HL-60/S4 (cell line): ENCODE measurements around the gene PLXNA4.

ENCODE experiments used
- in situ Hi-C: fragments of 300-500 bp; cut with MboI; formaldehyde crosslinking; loops from 2 replicates; pipeline ENCODE4 v1.14.3; 2022; ENCODE audit warnings: low sequenced_read_pairs

Gene PLXNA4

GRCh38 chr7:132080967-132081668, 495.2 kb downstream of the PLXNA4 start:
- in situ Hi-C loops = no loop called here

GRCh38 chr7:132080467-132080866, 495.8 kb downstream of the PLXNA4 start:
- in situ Hi-C loops = no loop called here

- in situ Hi-C loops = no loop called here
Observed at GRCh38 chr7:132078891-132079735, 497.2 kb downstream of the PLXNA4 start.

- in situ Hi-C loops = no loop called here
Observed at GRCh38 chr7:132077971-132078685, 498.1 kb downstream of the PLXNA4 start.

DNA sequence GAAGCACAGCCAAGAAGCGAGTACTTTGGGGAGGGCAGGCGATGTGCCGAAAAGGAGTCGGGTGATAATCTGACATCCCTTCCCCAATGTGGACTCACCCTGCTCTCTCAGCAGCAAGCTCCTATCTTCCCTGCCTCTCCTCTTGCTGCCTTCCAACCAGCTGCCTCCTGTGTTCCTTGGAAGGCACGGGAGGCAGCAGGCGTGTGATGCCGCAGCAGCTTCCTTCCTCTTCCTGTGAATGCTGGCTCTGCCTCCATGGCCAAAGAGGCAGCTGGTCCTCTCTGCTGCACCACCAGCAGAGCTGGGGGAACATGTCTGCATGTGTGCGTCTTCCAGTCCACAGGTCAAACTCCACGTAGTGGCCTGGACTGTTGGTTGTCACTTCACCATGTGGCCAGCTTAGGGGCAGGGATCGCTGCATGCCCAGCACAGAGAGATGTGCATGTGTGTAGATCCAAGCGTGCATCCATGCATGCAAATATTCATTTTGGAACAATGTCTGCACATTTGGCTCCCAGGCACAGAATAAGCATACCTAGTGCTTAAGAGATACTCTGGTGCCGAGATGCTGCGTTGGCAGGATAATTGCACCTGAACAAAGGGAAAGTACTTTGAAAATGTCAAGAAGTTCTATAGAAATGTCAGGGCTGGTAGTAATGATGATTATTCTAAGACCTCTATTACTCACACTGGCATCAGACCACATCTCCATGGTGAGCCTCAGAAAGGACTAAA, 499.8 kb downstream of the PLXNA4 start:
- in situ Hi-C loops = no loop called here

DNA sequence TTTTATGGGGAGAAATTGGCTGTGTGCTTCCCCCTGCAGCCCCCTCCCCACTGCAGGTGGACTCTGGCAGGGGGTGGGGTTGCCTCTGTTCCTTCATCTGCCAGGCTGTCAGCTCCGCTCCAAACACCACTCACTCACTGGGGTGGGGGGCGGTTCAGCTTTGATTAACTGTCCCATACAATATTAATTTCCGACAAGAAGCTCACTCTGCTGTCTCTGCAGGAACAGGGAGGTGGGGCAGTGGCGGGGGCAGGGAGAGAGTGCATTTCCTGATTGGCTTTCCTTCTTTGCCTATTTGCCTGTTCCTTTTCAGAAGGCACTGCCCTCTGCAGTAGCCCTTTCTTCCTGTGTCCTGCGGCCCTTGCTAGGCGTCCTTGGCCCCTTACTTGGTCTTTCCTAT, 500.8 kb downstream of the PLXNA4 start:
- in situ Hi-C loops = no loop called here

DNA sequence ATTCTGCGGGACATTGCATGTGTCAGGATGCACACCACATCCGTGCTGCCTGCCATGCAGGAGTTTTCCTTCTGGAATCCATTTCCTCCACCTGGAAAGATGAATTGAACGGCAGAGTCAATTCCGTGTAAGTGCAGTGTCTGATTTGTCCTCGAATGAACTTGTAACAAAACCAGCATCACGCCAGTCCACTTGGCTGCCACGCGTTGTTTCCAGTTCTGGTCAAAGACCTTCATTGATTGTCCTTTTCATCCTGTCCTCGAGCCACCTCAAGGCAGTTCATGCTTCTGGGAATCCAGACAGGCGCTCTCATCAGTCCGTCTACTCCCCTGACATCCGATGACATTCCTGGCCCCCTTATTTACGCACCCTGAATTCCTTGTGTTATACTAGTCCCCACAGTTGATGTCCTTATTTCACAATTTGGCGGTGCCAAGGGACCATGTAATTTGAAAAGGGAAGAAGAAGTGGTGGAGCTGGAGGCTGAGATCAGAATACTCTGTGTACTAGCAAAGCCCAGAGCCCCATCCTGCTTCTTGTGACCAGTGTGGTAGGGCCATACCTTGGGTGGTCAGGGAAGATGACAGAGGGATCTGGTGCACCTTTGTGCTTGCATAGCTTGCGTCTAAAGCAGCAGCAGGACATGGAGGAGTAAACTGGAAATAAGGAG, 502.2 kb downstream of the PLXNA4 start:
- in situ Hi-C loops = no loop called here
